Measurements from ENCODE around the gene ANTXR2.
A peak's percentile ranks its signal among the peaks of the same experiment; 100 is the strongest.

ANTXR2 gene

DNA sequence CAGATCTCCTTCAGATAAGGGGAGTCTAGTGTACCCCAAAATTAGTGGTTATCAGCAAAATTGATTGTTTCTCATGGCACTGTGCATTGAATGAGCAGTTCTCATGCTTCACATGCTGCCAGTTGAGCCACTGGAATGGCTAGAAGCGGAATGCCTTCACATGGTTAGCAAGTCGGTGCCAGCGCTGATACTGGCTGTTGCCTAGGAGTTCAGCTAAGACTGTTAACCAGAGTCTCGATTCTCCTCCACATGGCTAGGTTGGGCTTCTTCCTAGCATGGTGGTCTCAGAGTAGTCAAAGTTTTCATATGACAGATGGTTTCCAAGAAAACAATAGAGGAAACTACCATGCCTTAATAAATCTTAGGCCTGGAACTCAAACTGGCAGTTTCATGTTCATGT, 12.2 kb downstream of the ANTXR2 start:
- DNase-seq (ENCODE audit: low read depth in 2 of 2): no peak
- TF ChIP-seq, protein P1, sequence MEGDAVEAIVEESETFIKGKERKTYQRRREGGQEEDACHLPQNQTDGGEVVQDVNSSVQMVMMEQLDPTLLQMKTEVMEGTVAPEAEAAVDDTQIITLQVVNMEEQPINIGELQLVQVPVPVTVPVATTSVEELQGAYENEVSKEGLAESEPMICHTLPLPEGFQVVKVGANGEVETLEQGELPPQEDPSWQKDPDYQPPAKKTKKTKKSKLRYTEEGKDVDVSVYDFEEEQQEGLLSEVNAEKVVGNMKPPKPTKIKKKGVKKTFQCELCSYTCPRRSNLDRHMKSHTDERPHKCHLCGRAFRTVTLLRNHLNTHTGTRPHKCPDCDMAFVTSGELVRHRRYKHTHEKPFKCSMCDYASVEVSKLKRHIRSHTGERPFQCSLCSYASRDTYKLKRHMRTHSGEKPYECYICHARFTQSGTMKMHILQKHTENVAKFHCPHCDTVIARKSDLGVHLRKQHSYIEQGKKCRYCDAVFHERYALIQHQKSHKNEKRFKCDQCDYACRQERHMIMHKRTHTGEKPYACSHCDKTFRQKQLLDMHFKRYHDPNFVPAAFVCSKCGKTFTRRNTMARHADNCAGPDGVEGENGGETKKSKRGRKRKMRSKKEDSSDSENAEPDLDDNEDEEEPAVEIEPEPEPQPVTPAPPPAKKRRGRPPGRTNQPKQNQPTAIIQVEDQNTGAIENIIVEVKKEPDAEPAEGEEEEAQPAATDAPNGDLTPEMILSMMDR (IDR thresholded peaks at IDR 0.05; ENCODE audit: low read depth, low read length): no peak
- no peak overlapping the region for H3K4me3 ChIP-seq (replicated peaks in 1 of 2; ENCODE audit: low read depth in 2 of 2, low read length in 2 of 2)

DNA sequence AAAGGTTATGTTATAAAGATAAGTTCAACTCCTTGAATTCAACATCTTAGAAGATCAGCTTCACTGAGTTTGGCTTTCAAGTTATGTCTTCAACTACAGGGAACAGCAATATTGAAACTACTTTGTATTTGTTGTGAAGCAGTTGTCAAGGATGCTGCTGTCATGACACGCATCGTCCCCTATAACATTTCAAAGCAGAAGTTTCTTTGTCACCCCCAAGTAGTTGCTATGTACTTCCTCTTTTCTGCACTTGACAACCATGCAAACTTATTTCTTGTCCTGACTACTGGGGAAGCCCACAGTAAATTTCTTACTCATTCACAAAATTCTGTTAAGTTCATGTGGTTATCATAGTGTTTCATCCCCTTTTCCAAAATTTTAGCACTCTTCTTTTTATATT, 14.3 kb downstream of the ANTXR2 start:
- peak in 1 of 2 donors; percentile 35 for DNase-seq (ENCODE audit: low read depth in 2 of 2)
- H3K4me3 ChIP-seq (replicated peaks in 1 of 2; ENCODE audit: low read depth in 2 of 2, low read length in 2 of 2): no peak overlapping the region
- TF ChIP-seq, protein P1 (IDR thresholded peaks at IDR 0.05; ENCODE audit: low read depth, low read length): no peak

DNA sequence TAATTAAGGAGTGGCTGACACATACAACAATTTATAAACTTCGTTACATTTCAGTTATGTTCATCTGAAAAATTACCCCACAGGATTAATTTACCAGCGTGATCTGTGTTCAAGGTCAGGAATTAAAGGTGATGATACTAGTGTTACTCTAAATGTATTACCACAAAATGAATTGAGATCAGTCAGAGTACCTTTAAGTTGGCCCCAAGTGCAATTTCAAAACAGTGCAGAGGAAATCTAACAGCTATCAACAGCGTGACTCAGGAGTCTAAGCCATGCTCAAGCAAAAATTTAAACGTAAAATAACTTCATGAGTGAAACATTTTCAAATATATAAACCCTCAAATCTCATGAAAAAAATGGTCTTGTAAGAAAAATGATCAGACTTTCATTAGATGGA, 18.7 kb downstream of the ANTXR2 start:
- DNase-seq (ENCODE audit: low read depth in 2 of 2): no peak
- H3K4me3 ChIP-seq (replicated peaks in 1 of 2; ENCODE audit: low read depth in 2 of 2, low read length in 2 of 2): no peak overlapping the region
- TF ChIP-seq, protein P1 (IDR thresholded peaks at IDR 0.05; ENCODE audit: low read depth, low read length): no peak

DNA sequence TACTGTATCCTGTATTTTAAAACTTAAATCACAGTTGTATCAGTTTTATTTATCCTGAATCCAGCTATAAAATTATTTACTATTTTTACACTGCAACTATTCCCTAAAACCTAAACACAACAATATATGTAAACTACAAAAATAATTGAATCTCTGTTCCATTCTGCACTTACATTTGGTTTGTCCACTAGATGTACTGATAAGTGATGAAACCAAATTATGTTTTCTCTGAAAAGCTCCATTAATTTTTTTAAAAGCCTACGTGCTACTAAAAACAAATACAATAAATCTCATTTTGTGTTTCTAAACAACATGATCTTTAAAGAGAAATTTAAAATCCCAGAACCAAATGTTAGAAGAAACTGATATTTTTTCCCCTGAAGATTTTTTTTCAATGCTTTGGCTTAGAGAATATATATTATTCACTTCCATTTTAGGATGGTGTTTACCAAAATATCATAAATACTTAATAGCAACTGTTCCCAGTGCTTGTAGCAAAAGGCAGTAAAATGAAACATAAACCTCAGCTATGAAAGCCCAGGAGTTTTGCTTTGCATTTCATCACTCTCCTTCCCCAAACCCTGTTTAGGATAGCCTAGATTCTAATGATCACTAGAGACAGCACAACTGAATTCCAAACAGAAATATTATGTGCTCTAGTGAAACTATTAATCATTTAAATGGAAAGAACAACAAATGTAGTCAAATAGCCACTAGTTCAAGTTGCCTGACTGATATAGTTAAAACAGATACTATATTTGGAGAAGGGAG, 19.7 kb downstream of the ANTXR2 start:
- no peak overlapping the region for H3K4me3 ChIP-seq (replicated peaks in 1 of 2; ENCODE audit: low read depth in 2 of 2, low read length in 2 of 2)
- TF ChIP-seq, protein P1 (IDR thresholded peaks at IDR 0.05; ENCODE audit: low read depth, low read length): no peak
- no peak for DNase-seq (ENCODE audit: low read depth in 2 of 2)

DNA sequence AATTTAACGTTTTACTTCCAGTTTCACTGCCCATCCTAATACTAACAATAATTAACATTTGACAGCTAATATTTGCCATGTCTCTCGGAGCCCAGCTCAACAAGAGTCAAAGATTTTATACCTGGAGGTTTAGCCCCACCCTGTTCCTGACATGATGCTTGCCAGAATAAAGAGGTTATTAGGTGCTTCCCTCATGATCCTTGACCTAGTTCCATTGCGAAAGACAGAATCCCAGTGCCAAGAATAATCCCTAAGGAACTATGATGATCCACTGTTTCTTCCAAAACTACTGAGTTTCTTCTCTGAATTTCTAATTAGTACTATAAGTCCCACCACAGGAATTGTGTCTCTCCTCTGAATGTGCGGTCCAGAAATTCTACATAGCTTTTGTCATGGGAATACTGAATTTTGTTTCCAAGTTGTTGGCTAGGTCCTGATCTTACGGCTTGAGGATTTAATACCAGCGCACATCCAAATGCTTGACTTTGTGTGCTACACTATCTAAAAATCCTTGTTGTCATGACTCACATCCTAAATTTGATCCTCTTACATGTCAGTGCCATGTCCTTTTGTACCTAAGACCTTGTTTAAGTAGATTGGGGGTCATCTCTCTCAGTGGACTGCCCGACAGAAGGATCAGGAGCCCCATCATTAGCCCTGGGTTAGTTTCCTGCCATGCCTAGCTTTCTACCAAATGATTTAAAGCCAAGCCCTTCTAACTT, 23.1 kb downstream of the ANTXR2 start:
- no peak overlapping the region for H3K4me3 ChIP-seq (replicated peaks in 1 of 2; ENCODE audit: low read depth in 2 of 2, low read length in 2 of 2)
- TF ChIP-seq, protein P1 (IDR thresholded peaks at IDR 0.05; ENCODE audit: low read depth, low read length): no peak
- DNase-seq (ENCODE audit: low read depth in 2 of 2): no peak

DNA sequence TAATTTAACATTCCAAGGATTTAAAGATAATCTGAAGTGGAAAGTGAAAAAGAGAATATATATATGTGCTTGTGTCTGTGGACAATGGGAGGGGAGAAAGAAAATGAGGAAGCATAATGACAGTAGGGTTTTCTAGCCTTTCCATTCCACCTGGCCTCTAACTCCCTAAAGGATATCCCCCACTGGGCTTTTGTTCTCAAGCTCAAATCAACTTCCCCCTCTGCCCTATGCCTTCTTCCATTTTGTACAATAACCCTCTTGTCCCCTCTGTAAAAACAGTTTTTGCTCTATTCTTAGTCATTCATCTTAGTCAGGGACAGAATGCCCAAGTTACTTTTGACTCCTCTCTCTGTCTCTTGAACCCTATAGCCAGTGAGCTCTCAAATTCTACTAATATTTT, 23.6 kb downstream of the ANTXR2 start:
- TF ChIP-seq, protein P1 (IDR thresholded peaks at IDR 0.05; ENCODE audit: low read depth, low read length): no peak
- no peak for DNase-seq (ENCODE audit: low read depth in 2 of 2)
- H3K4me3 ChIP-seq (replicated peaks in 1 of 2; ENCODE audit: low read depth in 2 of 2, low read length in 2 of 2): no peak overlapping the region

Data from cardiac fibroblast (primary cell).